Superior temporal gyrus (tissue), 1 donor: ENCODE results near the gene ENAH.

Experiments
- DNase-seq: peaks from one replicate; pipeline ENCODE4 v3.0.0-alpha.2; 2016; ENCODE audit errors: extremely low spot score

ENAH gene

GRCh38 chr1:225559902-225560301, 93.0 kb downstream of the ENAH start:
- no peak for DNase-seq

DNA sequence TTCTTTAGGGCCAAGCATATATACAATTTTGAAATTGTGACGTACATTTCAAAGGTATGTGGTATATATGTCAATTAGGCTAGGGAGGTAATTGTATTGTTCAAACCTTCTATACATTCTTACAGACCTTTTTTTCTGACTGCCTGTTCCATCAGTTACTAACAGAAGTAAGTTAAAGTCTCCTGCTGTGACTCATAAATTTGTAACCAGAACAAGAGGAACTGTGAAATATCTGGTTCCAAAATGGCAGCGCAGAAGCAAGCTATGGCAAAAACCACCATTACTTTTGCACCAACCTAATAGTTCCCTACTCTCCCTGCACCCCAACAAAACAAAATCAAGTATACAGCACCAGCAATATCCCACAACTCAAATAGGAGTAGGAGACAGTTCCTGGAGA, 93.6 kb downstream of the ENAH start:
- no peak for DNase-seq

- no peak for DNase-seq
These were observed 96.2 kb downstream of the ENAH start for GRCh38 chr1:225556694-225557093.

DNA sequence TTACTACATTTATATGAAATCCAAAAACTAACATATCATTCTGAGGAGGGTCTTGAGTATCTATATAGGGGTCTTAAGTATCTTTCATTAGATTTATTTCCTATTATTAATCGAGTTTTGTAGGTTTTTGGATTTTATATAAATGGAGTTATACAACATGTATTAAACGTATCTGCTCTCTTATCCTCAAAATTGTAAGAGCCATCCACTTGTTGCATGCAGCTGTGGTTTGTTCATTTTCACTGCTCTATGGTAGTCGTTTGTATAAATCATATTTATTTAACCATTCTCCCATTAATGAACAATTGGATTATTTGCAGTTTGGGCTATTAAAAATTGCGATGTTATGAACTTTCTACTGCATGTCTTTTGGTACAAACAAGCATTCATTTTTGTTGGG, 97.1 kb downstream of the ENAH start:
- no peak for DNase-seq

- DNase-seq: peak; percentile 80
These were observed 98.6 kb downstream of the ENAH start for GRCh38 chr1:225554216-225554812.

DNA sequence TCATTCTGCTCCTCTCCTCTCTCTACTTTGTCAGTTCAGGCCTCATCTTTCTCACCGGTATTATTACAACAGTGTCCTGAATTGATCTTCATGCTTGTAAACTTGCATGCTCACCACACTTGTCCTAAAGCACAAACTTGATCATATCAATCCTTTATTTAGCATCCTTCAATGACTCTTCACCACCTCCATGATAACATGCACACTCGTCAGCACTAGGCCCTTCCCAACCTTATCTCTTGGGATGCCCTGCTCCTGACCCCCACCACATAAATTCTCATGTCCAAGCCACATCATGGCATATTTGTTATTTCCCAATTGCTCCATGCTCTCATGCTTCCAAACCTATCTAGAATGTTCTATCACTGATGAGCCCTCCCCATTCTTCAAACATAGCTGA, 103.1 kb downstream of the ENAH start:
- no peak for DNase-seq

DNA sequence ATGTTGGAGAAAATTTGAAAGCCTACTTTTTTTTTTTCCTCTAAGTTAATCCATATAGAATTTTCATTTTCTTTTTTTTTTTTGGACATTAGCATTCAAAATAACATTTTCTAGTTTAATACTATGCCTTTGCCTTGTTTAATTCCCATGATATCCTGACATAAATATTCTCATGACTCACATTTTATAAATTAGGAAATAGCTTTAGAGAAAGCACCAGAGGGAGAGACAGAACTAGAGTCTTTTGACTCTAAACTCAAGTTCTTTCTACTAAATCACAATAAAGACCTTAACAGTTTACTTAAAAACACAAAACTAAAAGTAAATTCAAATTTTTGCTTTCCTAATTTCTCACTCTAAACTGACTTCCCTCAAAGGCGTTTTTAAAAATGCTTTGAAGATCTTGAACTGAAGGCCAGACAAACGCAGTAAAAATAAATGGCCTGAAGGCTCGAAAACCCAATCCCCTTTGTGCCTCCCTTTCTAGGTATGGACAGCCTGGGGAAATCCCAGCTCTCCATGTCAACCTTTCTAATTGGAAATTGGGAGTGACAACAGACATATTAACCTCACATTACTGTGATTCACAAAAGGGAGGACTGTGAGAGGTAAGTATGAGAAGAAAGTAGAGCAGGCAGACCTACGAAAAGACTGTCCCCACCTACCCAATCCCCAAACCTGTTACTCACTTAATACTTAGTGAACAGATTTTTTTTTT, 104.6 kb downstream of the ENAH start:
- DNase-seq: no peak

DNA sequence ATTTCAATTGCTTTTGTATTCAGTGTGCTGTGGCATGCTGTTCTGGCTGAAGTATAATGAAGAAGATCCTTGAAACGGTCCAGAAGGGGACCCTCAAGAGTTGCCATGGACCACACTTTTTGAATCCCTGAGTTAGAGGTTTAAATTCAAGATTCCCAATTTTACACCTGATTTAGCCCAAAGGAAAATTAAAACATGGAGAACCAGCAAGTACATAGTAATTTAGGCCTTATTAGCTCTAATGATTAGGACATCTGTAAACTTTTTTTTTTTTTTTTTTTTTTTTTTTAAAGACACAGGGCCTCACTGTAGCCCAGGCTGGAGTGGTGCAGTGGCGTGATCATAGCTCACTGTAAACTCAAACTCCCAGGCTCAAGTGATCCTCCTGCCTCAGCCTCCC, 107.3 kb downstream of the ENAH start:
- DNase-seq: no peak

DNA sequence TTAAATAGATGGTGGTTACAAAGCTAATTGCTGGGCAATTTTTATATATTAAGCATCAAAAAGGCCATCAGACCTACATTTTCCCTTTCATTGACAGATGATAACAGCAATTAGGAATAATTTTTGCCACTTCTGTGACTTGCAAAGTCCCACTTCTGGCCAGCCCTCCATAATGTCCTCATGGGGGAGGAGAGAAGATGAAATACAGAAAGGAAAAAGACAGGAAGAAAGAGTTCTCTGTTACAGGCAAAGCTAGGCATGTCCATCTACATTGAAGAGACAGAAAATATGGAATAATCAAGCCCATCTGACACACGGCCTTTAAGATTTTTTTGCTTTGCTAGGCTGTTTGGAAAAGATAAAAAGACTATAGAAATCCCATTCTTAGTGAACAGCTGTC, 108.0 kb downstream of the ENAH start:
- DNase-seq: peak; percentile 68

- DNase-seq: peak; percentile 49
These were observed 108.7 kb downstream of the ENAH start for GRCh38 chr1:225544263-225544662.

- no peak for DNase-seq
These were observed 109.6 kb downstream of the ENAH start for GRCh38 chr1:225543350-225543749.

DNA sequence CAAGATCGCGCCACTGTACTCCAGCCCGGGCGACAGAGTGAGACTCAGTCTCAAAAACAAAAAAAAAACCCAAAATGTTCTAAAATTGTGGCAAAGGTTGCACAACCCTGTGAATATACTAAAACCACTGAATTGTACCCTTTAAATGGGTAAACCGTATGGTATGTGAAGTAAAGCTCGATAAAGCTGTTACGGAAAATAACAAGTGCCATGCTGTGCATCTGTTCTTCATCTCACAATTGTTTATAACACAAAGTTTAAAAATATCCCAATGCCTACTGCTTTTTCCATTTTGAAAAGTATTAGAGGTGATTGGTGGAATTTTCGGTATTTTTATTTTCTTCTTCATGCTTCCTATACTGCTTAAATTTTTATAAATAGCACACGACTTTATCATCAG, 111.5 kb downstream of the ENAH start:
- no peak for DNase-seq

- DNase-seq: no peak
These were observed 113.3 kb downstream of the ENAH start for GRCh38 chr1:225539575-225539974.

GRCh38 chr1:225539069-225539468, 113.9 kb downstream of the ENAH start:
- no peak for DNase-seq

DNA sequence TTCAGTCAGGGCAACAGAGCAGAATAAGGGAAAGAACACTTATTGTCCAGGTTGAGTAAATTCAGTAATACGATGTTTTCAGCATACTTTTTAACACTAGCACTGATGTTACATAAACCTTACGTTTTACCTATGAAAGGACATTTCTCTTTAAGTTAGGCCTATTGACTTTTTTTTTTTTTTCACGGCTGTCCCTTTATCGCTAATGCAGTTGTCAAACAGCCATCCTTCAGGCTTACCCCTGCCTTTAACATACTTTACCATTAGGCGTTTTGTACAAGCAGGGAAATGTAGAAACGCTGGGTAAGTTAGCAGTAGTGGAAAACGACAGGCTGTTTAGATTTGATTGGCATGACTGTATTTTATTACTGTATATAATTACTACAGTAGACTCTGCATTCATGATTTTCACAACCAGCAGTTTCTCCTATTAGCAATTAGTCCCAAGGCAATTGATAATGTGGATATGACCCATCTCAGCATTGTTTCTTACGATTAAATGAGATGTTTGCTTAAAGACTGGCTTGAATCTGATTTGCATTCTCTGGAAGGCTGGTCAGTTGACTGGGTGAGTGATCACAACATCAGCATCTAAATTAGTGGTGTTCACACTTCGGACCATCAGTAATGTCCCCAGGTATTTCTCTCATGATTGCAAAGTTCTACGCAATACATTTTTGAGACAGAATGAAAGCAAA, 115.2 kb downstream of the ENAH start:
- DNase-seq: no peak

- no peak for DNase-seq
These were observed 117.6 kb downstream of the ENAH start for GRCh38 chr1:225535280-225535679.

- no peak for DNase-seq
These were observed 118.2 kb downstream of the ENAH start for GRCh38 chr1:225534772-225535171.

- DNase-seq: no peak
These were observed 118.8 kb downstream of the ENAH start for GRCh38 chr1:225534135-225534534.

DNA sequence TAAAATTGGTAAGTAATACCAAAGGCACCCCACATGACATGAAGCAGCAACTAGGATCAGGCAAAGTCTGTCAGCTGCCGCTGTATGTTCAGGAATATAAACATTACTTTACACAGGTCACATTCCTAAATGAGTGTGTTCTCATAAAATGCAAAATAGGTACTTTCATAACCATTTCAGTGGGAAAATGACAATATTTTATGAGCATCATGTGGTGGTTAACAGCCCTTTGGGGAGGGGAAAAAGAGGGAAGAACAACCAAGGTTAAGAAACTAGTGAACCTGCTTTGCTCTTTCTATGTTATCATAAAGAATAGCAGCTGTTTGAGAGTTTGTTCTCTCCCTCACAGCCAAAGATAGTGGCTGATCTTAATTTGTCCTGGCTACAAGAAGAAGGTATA, 119.7 kb downstream of the ENAH start:
- DNase-seq: no peak

DNA sequence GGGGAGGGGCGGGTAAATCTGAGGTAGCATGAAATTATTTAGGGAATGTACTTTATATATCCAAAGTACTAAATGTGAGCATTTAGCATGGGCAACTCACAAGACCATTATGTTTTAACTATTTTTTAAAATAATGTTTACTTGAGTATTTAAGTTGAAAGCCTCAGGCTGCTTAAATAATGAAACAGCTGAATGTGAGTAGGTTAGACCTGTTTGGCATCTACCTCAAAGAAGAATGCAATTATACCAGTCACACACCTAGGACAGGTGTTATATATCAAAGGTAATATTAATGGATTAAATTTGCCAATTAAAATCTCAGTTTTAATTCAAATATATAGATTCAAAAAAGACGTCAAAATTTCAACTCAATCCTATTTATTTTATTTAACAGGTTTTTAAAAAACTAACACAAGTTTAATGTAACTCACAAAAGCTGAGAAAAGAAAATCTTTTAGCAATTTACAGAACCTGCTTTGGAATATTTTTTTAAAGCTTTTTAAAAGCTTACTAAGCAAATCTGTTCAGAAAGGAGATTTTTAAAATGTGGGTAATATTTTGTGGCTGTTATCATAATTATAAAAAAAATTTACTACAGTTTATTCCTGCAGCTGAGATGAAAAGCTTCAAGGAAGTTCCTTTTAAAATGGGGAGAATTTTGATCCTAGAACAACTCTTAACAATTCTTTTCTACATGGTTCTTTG, 120.5 kb downstream of the ENAH start:
- DNase-seq: no peak

DNA sequence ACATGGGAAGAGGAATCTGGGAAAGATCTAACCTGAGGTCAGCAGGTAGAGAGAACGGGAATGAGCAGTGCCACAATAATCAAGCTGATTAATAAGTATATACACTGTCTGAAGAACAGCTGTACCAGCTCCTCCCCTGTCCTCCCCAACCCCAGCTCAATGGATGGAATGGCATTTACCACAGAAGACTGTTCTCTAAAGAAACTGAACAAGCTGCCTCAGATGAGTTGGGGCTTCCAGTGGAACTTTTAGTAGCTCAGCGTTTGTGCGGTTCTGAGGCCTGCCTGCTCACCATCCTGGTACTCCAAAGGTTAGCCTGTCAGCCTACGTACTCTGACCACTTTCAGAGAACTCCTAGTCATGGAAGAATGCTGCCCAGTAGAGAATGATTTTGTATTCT, 123.2 kb downstream of the ENAH start:
- no peak for DNase-seq

- no peak for DNase-seq
These were observed 125.3 kb downstream of the ENAH start for GRCh38 chr1:225527575-225527974.

- no peak for DNase-seq
These were observed 126.0 kb downstream of the ENAH start for GRCh38 chr1:225526878-225527277.
